HG03097 (cell line): ENCODE results near the gene OTUD7B.

Experiments used
- ATAC-seq: cut with Tn5 transposase; IDR thresholded peaks from one replicate; pipeline ENCODE4 v1.9.1; 2021; ENCODE audit not compliant: unreplicated experiment, low FRiP score

The OTUD7B gene

GRCh38 chr1:149925751-149926150 lies 84.8 kb downstream of the OTUD7B start:
- no peak for ATAC-seq

GRCh38 chr1:149925345-149925744 lies 85.2 kb downstream of the OTUD7B start:
- no peak for ATAC-seq

GRCh38 chr1:149923626-149924025 lies 86.9 kb downstream of the OTUD7B start:
- no peak for ATAC-seq

GRCh38 chr1:149917571-149918144 lies 92.9 kb downstream of the OTUD7B start, which contains the start of gene SV2A:
SV2A (minus strand) TSS chr1:149917844; CDS start chr1:149913840, 4,004 bp downstream.
- ATAC-seq, result no peak

- no peak for ATAC-seq
These were observed 93.7 kb downstream of the OTUD7B start for GRCh38 chr1:149916898-149917252.

DNA sequence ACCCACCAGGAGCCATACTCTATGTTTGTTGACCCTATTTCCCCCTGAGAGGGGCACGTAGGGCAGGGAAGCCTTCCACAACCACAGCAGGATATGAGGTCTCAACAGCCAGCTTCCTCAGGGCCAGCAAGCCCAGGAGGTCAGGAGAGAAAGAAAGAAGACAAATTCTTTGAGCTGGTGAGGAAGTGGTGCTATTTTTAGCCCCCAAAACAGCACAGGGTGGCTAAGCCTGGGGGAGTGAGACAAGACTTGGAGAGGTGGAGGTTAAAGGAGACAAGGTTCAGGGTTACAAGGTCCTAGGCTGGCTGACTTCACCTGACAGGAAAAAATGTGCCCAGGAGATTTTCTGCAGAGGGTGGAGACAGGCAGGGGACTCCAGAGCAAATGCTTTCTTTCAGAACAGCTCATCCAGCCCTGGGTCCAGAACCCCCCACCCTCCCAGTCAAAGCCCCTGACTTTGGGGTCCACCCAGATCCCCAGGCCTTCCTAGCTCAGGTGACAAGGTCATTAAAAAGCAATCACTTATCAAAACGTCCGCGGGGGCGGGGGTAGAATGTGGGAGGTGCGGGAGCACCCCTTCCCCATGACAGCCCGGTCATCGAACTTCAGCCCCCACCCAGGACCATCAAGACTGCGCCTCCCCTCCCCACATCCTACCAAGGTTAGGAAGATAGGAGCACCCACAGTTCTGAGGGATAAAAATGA lies 94.2 kb downstream of the OTUD7B start:
- ATAC-seq, result no peak

DNA sequence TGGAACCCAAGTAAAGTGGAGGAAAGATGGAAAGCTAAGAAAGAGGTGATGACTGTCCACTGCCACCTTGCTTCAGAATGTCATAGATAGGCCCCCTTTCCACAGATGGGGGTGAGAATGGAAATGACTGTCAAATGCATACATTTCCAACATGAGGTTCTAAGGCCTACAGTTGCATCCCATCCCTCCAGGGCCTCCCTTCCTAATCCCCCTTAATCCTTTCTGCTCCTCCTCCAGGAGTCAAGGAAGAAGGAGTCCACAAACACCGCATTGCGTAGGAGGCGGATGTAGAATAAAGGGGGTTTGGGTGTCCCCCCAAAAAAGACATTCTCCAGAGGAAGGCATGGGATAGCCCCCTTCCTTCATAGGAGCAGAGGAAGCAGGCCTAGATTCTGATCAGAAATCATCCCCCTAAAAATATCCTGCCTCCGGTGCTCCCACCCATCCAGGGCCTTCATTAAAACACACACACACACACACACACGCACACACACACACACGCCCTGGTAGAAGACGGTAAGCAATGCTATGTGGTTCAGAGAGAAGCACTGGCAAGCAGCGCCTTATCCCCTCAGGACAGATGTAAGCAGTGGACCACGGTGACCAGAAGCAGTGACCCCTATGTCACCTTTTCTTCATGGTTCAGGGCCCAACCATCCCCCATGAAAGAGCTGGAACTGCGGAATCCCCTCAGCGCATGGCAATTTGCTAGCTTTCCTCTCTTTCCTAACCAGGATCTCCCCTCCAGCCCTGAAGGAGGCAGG lies 94.9 kb downstream of the OTUD7B start:
- ATAC-seq, result no peak

GRCh38 chr1:149914545-149914944 lies 96.0 kb downstream of the OTUD7B start:
- ATAC-seq, result no peak

GRCh38 chr1:149906570-149907075 lies 103.9 kb downstream of the OTUD7B start:
- no peak for ATAC-seq

GRCh38 chr1:149903836-149904491 lies 106.6 kb downstream of the OTUD7B start:
- no peak for ATAC-seq

GRCh38 chr1:149899460-149900284 lies 110.9 kb downstream of the OTUD7B start, which contains the start of gene BOLA1:
BOLA1 (plus strand) TSS chr1:149899568; CDS start chr1:149900060, 492 bp downstream.
- peak; percentile 93 for ATAC-seq

DNA sequence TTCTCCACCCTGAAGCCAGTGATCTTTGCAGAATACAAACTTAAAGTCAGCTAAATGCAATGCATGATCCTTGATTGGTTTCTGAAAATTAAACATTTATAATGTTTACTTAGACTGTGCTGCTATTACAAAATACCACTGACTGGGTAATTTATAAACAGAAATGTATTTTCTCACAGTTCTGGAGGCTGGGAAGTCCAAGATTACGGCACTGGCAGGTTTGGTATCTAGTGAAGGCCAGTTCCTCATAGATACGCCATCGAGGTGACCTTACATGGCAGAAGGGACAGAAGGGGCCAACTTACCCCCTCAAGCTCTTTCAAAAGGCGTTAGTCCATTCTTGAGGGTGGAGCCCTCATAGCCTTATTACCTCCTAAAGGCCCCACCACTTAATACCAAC lies 114.0 kb downstream of the OTUD7B start:
- no peak for ATAC-seq

GRCh38 chr1:149888999-149889289 lies 121.6 kb downstream of the OTUD7B start:
- no peak for ATAC-seq

- ATAC-seq, result no peak
These were observed 122.1 kb downstream of the OTUD7B start for GRCh38 chr1:149888247-149888998.
